GM18951 (cell line): ENCODE data around the gene ABCC4.

Experiments used
- POLR2A ChIP-seq: IDR thresholded peaks from 4 replicates; pipeline ENCODE4 v1.6.1; 2011; ENCODE audit warnings: mild to moderate bottlenecking; ENCODE audit not compliant: insufficient read length, insufficient read depth; ENCODE audit errors: extremely low read depth
- in situ Hi-C: fragments of 300-500 bp; cut with MboI; formaldehyde crosslinking; loops from one replicate; pipeline ENCODE4 v1.12.0; 2022; ENCODE audit warnings: low sequenced_read_pairs, mixed read lengths, inconsistent platforms; ENCODE audit not compliant: unreplicated experiment

Gene ABCC4

DNA sequence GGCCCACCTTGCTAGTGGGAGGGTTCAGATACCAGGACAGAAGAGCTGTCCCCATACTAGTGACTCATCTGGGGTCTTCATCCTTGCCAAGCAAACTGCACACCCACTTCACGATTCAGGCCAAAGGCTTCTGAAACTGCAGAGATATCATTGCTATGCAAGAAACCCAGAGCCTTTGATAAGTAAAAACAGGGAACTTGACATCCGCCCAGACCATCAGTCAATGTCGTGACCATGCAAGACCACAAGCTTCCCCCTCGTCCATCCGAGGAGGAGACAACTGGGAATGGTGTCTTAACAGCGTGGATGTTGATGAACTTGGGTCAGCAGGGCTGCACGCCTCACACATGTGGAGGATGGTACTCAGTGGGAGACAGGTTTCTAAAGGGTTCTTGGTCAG lies 58.0 kb downstream of the ABCC4 start:
- no peak for TF ChIP-seq POLR2A
- in situ Hi-C loops, result no loop called here

DNA sequence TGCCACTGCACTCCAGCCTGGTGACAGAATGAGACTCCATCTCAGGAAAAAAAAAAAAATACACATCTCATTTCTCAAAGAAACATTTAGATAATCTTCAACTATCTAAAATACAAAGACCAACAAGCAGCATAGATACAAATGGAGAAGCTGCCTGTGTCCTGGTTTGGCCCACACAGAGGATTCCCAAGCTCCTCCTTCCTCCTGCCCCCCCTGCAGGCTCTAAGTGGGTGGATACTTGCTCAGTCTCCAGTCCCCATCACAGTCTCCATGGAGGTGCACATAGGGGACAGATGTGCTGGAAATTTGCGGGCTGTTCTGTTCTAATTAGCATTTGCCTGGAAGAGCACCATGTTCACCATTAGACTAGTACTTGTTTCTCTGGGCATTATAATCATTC lies 59.9 kb downstream of the ABCC4 start:
- no peak for TF ChIP-seq POLR2A
- in situ Hi-C loops, result no loop called here

GRCh38 chr13:95239283-95239682 lies 62.0 kb downstream of the ABCC4 start:
- no peak for TF ChIP-seq POLR2A
- in situ Hi-C loops, result no loop called here

GRCh38 chr13:95237310-95237870 lies 63.9 kb downstream of the ABCC4 start:
- in situ Hi-C loops, result no loop called here
- TF ChIP-seq POLR2A, result no peak

- in situ Hi-C loops, result no loop called here
- no peak for TF ChIP-seq POLR2A
These were observed 64.5 kb downstream of the ABCC4 start for GRCh38 chr13:95236774-95237173.

GRCh38 chr13:95235974-95236373 lies 65.3 kb downstream of the ABCC4 start:
- in situ Hi-C loops, result no loop called here
- TF ChIP-seq POLR2A, result no peak

DNA sequence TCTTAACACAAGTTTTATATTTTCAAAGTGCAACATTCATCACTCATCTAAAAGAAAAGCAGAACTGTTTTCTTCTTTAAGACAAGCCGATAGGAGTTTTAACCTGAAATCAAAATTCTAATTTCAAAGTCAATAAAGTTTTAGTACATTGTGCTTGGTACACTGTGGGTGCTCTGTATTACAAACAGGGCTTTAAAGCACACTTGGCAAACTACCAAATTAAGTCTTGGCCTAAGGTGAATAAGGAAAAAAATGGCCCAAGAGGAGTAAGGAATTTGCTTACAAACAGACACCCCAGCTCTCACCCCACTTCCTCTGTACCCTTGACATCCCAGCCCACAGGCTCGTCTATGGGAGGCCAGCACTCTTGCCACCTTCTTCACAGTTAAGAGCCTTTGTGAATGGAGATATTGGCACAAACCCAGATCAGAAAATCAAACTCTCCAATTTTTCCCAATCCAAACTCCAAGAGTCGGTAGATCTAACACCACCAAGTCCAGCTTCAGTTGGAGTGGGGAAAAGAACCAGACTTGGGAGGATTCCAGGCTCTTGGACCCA lies 66.0 kb downstream of the ABCC4 start:
- in situ Hi-C loops, result no loop called here
- TF ChIP-seq POLR2A, result no peak

- in situ Hi-C loops, result no loop called here
- TF ChIP-seq POLR2A, result no peak
These were observed 67.0 kb downstream of the ABCC4 start for GRCh38 chr13:95234242-95234641.

- in situ Hi-C loops, result no loop called here
- TF ChIP-seq POLR2A, result no peak
These were observed 68.1 kb downstream of the ABCC4 start for GRCh38 chr13:95233026-95233635.

- TF ChIP-seq POLR2A, result no peak
- in situ Hi-C loops, result no loop called here
These were observed 69.9 kb downstream of the ABCC4 start for GRCh38 chr13:95231393-95231792.

- in situ Hi-C loops, result no loop called here
- no peak for TF ChIP-seq POLR2A
These were observed 71.4 kb downstream of the ABCC4 start for GRCh38 chr13:95229855-95230254.

DNA sequence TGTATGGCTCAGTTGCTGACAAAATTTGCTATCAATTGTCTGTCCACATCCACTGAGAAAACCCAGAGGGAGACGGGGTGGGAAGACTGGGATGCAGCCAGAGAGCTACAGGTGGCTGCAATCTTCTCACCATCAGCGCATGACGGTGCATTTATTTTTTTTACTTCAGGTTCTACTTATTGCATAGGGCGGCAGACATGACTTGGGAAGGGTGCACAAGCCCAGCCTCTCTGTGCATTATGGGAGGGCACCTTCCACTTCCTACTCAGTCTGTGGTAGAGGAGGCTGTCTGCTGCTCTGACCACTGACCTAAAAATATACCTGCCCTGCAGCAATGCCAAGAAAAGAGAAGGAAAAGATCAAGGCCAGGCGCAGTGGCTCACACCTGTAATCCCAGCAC lies 73.1 kb downstream of the ABCC4 start:
- in situ Hi-C loops, result no loop called here
- TF ChIP-seq POLR2A, result no peak

DNA sequence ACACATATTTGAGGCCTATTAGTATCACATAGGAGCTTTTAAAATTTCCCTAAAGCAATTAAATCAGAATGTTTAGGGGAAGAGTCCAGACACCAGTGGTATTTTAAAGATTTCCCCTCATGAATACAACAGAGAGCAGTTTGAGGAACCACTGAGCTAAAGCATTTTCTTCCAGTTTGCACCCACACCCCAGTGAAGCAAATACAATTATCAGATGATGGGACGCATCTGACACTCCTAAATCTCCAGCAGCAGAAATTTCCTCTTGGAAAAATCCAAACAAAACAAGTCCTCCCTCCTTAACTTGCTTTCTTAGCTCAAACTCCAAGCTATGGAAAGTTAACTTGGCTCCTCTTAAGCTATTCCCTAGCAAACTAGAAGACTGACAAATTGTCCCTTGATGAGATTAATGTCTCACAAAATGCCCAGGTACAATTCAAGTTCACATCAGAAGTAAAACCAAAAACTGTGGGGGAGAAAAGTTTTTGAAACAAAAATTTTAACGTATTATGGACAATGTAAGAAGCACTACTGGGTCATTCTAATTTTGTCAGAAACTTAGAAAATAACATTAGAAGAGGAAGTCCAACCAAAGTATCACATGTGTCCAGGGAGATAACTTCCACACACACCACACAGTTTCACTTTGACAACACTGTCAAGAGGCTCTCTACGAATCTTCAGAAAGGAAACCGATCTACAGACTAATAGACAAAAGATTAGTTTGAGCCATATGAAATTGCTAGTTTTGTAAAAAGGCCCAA lies 74.1 kb downstream of the ABCC4 start:
- in situ Hi-C loops, result no loop called here
- TF ChIP-seq POLR2A, result no peak

- TF ChIP-seq POLR2A, result no peak
- in situ Hi-C loops, result no loop called here
These were observed 74.8 kb downstream of the ABCC4 start for GRCh38 chr13:95226476-95226875.
